ENCODE data around the gene ROBO4.

ROBO4 gene

DNA sequence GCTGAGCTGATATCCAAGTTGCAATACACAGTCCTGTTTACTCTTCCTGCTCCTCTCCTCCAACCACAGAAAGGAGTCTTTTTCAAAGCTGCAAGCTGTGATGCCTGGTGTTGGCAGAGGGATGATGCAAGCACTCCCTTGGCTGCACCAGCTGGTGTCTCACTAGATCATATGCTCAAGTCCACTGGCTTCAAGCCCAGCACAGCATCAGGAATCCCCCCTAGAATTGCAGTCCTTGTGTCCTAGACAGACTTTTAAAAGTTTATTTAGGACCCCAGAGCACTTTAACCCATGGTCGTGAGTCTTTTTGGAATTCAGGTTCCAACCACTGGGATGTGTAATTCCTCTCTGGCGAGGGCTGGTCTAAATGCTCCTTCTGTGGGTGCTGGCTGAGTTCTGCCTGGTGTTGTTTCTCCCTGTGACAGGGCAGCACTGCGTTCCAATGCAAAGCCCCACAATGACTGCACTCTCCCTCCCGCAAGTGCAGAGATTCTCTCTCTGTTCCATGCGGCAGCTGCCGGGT, 19.5 kb upstream of the ROBO4 start:
- no peak for DNase-seq

DNA sequence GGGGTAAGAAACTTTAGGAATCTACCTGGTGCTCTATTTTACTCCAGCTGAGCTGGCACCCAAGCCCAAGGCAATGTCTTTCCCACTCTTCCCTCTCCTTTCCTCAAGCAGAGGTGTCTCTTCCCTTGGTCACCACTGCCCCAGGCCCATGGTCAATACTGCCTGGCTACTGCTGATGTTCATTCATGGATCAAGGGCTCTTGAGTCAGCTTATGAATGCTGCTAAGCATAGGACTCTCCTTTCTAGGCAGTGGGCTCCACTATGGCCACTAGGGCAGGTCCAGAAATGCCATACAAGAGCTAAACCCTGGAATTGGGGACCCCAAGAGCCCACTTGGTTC, 18.7 kb upstream of the ROBO4 start:
- DNase-seq = no peak

DNA sequence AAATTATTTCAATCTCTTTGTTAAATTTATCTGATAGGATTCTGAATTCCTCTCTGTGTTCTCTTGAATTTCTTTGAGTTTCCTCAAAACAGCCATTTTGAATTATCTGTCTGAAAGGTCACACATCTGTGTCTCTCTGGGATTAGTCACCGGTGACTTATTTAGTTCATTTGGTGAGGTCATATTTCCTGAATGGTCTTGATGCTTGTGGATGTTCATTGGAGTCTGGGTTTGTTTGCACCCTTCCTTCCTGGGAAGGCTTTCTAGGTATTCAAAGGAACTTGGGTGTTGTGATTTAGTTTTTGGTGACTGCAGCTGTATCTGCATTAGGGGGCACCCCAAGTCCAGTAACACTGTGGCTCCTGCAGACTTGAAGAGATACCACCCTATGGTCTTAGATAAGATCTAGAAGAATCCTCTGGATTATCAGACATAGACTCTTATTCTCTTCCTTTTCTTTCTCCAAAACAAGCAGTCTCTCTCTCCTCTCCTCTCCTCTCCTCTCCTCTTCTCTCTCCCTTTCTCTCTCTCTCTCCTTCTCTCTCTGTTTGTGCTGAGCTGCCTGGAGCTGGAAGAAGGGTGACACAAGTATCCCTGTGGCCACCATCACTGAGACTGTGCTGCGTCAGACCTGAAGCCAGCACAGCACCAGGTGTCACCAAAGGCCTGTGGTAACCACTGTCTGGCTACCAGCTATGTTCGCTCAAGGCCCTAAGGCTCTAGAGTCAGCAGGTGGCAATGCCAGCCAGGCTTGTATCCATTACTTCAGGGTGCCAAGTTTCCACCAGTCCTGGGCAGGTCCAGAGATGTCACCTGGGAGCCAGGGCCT, 18.1 kb upstream of the ROBO4 start:
- DNase-seq = no peak

DNA sequence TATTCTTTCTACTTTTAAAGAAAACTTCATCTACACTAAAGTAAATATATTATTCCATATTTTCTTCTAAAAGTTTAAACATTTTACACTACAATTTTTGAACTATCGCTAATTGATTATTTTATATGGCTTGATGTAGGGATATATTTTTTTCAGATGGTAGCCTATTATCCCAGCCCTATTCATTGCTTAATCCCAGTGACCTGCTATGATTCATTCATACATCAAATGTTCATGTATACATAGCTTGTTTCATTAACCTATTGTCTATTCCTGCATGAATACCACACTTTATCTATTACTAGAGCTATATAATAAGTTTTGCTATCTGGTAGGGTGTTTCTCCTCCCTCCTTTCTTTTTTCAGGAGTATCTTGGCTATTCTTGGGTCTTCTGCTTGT, 5.0 kb upstream of the ROBO4 start:
- no peak for DNase-seq

DNA sequence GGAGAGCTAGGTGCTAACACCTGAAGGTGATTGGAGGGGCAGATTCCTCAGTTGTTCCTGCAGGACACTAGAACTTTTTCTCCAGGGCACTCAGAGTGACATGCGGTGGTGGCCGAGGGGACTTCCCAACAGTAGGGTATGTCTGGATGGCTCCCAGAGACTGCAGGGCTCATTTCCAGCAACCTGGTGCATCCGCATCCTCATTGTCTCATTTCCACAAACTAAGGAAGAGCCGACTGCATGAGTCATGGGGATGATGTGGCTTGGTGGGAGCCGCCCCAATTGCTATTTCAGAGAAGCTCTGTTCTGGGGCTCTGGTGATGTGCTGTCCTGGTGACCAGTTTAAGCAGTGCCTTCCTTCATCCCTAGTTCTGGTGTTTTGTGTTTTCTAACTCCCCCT, 2.8 kb upstream of the ROBO4 start:
- no peak for DNase-seq

DNA sequence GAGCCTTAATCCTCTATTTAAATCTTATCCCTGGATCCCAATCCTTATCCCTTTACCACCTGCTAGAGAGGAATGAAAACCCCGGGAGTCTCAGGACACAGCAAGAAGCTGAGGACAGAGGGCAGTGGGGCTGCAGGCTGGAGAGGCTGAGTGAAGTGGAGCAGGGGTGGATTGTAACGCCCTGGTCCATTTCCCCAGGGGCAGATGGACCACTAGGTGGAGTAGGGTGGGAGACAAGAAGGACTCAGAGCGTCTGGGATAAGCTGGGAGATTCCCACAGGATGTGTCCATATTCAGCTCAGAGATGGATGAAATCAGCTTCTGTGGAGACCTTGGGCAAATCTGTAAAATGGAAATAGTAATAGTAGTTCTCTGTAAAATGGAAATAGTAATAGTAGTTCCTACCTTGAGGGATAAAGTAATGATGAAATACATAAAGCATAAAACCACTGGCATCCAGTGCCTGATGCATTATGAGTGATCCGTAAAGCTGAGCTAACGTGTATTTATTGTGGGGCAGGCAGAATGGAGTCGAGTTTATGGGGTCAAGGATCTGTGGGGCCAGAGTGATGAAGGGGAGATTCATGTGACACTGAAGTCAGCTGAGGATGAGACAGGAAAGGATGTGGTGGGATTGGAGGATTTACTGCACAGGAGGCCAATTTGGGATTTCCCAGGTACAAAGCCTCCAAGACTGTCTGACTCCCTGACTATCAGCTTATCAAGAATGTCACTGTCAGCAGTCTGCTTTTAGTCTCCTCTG, 1.9 kb upstream of the ROBO4 start:
- no peak for DNase-seq

DNA sequence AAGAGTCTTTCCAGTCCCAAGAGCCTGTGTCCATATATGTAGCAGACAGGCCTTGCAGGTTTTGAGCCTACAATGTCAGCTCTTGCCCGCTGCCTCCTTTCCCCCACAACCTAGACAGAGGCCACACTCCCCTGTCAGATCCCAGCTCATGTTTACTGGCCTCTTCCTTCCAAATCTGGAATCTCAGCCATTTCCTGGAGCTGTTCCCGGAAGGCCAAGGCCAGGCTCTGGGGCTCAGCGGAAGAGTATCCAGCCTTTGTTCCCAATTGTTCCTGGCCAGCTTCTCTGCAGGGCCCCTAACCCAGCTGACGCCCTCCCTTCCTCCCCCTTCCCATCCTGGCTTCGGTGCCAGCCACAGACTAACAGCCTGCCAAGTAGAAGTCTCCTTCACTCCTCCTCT, 1.0 kb upstream of the ROBO4 start:
- no peak for DNase-seq

DNA sequence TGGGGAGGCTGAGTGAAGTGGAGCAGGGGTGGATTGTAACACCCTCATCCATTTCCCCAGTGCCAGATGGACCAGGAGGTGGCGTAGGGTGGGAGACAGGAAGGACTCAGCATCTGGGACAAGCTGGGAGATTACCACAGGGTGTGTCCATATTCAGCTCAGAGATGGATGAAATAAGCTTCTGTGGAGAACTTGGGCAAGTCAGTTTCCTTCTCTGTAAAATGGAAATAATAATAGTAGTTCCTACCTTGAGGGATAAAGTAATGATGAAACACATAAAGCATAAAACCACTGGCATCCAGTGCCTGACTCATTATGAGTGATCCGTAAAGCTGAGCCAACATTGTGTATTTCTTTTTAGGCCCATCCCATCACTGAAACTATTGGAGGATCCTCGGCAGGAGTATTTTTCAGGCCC, 607 bp upstream of the ROBO4 start:
- DNase-seq = no peak

DNA sequence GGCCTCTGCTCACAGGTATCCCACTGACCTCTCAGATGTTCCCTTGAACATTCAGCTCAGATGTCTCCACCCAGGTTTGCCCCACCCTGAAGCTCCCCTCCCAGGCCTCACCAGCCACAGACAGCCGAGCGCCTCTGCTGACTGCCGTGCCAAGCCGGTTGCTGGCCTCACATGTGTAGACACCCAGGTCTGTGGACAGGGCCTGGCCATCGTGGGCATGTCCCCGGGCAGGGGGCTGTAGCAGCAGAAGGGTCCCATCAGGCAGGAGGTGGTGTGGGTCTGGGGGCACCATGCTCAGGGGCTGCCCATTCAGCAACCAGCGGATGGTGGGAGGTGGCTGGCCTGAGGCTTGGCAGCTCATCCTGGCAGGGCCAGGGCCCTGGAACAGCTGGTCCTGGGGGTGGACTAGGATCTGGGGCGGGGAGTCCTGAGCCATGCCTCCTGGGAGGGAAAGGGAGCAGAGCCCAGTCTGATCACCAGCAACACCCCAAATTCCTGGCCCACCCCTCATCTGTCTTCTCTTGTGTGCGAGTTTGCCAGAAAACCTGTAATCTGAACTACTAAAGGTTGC, 759 bp downstream of the ROBO4 start:
- DNase-seq = no peak

DNA sequence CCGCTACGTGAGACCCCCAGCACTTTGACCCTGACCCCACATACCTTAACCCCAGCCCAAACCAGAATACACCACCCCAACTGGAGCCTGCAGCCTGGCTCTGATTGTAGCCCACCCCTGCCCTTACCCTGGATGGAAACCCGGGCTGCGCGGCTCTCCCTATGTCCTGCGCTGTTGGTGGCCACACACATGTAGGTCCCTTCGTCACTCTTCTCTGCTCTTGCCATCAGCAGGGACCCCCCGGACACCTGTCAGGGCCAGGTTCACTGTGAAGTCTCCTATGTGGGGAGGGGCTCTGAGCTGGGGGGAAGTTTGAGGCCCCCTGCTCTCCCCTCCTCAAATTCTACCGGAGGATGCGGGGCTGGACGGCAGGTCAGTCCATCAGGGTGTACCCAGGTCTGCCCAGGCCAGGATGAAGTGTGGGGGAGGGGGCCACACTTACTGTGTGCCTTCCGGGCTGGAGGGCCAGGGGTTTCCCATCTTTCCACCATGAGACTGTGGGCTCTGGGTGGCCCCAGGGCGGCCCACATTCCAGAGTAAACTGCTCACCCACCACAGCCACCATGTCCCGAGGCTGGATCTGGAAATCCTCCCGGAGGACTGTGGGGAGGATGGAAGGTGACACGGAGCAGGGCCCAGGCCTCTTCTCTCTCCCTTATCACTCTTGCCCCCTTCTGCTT, 1.5 kb downstream of the ROBO4 start:
- no peak for DNase-seq

DNA sequence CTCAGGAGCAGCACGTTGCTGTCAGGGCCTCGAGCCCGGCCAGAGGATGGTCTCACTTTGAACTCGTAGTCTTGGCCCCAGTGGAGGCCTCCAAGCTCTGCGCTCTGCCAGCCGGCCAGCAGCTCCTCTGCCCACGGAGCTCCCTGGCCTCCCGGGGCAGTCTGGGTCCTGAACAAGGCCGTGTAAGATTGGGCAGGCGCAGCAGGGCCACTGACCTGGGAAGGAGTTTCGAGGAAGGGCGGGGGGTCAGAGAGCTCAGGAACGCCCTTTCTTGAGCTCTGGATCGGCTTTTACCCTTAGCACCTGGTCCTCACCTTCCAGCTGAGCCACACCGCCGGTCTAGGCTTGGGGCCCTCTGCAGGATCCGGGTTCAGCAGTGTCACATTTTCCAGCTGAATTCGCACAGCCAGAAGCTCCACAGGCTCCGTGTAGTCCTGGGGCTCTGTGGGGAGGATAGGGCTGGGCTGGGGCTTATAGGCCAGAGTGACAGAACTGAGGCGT, 2.1 kb downstream of the ROBO4 start:
- DNase-seq = no peak

DNA sequence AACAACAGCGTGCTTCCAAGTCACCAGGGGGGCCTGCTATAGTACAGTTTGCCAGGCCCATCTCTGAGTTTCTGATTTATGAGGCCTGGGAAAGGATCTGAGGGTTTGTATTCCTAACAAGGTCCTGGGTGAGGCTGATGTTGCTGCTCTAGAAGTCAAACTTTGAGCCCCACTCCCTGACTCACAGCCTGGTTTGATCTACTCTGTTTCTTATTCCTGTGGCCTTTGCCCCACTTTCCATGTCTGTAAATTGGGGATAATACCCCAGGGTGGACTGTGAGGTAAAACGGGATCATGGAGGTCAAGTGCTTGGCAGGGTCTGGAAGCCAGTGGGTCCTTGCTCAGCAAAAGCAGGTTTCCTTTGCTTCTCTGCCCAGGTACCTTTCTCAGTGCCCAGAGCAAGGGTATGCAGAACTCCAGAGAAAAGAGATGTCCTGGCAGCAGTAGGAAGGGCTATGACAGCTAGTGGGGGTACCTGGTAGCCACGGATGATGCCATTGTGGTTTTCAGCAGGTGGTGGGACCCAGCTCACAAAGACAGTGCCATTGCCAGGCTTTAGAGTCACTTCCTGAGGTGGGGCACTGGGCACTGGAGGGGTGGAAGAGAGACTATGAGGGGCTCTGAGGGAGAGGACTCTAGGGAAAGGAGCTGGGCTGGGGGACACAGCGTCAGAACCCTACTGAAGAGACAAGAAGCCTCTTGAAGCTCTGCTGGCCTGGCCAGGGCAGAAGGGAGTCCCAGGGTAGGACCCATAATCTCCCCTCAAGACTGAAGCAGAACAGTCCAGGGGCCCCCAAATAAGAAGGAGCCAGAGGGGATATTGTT, 2.8 kb downstream of the ROBO4 start:
- DNase-seq = no peak

DNA sequence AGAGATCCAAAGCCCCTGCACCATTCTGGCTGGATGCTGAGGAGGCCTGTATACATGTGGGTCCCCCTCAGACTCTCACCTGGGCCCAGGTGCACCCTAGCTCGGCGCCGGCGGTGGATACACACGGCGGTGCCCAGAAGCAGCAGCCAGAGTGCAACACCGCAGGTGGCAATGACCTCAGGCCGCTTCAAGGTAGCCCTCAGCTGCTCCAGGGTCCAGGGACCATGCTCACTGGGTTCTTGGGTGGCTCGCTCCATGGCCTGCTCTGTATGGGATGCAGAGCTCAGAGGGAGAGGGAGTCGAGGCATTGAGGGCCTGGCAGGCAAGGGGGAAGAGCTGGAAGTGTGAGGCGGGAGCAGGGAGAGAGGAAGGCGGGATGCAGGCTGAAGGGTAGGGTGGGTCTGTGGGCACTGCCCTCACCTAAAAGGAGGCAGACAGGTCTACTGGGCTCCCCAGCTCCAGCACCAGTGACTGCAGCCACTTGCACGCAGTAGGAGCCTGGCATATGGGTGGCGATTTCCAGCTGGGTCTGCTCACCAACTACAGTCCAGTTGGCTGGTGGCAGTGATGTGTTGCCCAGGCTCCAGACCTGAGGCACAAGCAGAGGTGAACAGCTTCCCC, 3.8 kb downstream of the ROBO4 start:
- no peak for DNase-seq

DNA sequence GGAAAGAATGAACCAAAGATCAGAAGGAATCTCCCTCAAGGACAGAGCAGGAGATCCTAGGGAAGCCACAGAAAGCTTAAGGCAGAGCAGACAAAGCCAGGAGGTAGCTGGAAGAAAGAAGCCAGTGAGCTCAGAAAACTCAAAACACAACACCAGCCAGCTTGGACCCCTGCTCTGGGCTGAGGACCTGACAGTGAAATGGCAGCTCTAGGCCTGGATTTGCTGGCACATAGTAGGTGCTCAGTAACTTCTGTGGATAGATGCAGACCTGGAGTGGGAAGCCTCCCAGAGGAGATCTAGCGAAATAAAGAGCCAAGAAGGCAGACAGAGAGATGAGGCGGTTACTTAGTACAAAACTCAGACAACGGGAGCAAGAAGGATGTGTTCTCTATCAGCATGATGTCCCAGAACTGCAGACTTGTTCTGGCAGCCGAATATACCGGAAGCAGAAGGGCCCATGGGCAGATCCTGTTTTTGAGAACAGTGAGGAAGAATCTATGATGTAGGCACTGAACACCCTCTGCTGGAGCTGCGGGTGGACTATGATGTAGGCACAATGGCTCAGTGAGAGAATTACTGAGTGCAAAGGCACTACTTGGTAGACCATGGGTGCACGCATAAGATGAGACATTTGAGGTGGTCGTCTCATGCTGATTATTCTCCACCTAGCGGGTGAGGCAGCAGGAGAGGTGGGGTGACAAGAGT, 4.8 kb downstream of the ROBO4 start:
- DNase-seq = no peak

DNA sequence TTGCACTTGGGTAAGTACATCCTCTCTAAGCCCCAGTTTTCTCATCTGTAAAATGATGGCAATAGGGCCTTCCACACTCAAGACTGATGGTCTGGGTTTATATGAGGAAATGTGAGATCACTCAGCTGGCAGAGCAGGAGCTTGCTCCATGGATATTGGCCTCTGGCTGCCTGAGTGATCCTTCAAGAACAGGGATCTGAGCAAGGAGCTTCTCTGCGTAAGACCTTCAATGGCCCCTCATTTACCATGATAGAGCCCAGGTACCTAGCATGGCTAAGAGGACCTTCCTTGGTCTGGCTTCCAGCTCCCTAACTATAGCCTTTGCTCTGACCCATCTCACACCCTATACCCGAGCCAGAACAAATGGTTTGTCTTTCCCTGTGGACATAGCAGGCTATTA, 5.5 kb downstream of the ROBO4 start:
- DNase-seq = no peak

DNA sequence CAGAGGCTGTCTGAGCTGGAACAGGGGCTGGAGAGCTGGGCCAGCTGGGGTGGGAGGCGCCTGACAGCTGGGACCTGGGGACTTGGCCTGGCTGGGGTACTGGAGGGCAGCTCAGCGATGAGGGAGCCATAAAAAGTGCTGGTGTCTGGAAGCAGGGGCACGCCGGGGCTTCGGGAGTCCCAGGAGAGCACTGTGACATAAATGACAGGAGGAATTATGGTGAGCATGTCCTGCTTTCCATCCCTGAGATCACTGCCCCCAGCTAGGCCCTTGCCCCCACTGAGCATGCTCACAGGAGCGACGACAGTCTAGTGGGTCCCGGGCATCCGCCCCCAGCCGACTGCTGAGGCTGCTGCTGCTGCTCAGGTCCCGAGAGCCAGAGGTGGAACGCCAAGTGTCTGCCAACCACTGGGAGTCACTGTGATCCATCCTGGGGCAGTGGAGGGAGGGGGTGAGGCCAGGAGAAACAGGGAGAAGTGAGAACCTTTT, 6.2 kb downstream of the ROBO4 start:
- no peak for DNase-seq

DNA sequence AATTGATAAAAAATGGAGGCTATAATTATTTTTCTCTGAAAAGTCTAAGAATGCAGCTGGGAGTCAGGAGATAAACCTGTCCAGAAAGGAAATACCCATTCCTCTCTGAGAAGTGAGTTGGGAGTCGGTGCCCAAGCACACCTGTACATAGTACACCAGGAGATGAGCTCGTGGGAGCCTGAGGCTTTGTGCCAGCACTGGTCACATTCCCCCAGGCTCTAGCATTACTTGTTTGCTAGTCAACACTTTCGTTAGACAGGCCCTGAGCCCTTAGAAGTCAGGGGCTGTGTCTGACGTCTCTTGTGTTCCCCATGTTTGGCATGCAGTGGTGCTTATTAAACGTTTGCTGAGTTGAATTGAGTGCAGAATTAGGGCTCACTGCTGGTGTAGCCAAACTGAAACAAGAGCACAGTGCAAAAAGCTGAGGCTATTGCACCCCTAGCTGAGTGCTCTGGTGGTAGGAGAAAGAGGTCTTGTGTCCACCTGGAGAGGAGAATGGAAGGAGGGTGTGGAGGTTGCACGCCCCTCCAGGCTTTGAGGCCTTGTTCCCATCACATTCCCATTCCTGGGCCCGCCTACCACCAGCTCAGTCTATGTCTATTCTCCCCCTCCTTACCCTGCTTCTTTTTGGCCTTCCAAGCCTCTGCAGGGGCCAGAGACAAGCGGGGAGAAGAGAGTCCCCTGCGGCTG, 6.8 kb downstream of the ROBO4 start:
- no peak for DNase-seq

DNA sequence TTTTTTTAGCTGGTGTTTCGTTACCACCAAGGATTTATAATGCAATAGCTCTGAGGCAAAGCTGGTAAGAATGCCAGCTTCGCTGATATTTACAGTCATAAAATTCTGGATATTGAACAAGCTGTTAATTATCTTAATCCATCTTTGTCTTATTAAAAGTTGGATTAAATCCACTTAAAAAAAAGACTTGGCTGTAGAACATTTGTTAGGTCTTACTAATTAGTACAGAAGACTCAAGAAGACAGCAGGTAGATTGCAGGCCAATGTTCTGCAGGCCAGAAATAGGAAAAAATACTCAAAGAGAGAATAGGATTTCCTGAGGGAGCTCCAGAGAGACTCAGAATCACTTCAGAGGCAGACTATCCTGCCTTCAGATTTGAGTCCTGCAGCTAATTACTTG, 7.5 kb downstream of the ROBO4 start:
- DNase-seq = no peak

DNA sequence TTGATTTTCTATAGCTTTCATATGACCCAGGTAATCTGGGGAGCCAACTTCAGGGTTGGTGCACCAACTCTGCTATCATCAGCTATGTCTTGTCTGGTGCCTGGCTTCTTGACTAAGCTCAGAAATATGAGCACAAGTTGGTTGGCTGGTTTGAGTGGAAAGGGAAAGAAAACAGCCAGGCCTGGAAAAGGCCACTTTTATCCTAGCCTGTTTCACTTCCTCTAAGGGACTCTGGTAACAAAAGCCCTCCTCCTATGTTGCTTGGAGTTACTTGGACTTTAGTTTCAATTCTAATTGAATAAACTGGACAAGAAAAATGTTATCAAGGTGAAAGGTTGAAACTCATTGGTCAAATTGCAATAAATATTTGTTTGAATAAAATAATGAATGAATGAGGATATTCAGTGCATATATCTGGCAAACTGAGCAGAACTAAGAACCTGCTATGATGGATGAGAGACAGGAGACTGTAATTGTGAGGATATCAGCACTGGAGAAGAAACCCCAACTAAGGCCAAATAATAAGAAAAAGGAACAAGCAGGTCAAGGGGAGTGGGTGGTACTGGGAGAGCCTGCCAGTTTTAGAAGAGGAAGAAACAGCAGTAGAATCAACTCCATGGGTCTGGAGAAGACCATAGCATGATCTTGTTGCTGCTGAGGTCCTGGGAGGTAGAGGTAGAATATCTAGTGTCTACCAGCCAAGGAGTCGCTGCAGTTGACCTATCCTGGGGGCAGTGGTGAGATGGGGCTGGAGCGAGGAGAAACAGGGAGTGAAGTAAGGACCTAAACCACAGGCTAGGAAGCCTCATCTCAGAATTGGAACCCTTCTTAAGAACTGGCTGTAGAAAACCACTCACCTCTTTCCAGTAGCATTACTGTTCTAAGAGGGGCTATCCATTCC, 8.2 kb downstream of the ROBO4 start:
- DNase-seq = no peak

All from activated CD4-positive, alpha-beta T cell treated with anti-CD3 and anti-CD28 coated beads, Interleukin-2, amount 50 U/mL, for 16 hours (primary cell).